Mucosa of descending colon (tissue), 3 donors: ENCODE data around the gene CPM. TPM values are rescaled to one million over a fixed set of nuclear protein-coding genes. Genes with fewer than 3 reads are reported as not detected.
"Not testable (repeated sequence)": the region's sequence is repeated elsewhere in the genome, so short reads cannot be mapped to it uniquely, and the experiment has no call there.

Experiments
- ATAC-seq: fragments of 200-7000 bp; cut with Tn5 transposase; one replicate; pipeline ENCODE4 v1.9.1; 2020; ENCODE audit warnings: mild to moderate bottlenecking, moderate library complexity
- DNase-seq, 3 donors: peaks; one replicate each; pipeline ENCODE4 v3.0.0-alpha.2; 2020
- H3K36me3 ChIP-seq: fragments of 200-600 bp; one replicate; pipeline ENCODE4 v1.8.0; 2021; ENCODE audit warnings: low read depth, mild to moderate bottlenecking
- H3K4me1 ChIP-seq: fragments of 200-600 bp; one replicate; pipeline ENCODE4 v1.8.0; 2021; ENCODE audit warnings: low read depth, mild to moderate bottlenecking
- H3K4me3 ChIP-seq: fragments of 200-600 bp; one replicate; pipeline ENCODE4 v1.8.0; 2021; ENCODE audit warnings: mild to moderate bottlenecking
- H3K9me3 ChIP-seq: fragments of 200-600 bp; one replicate; pipeline ENCODE4 v1.8.0; 2021; ENCODE audit warnings: mild to moderate bottlenecking
- CTCF ChIP-seq: fragments of 200-600 bp; IDR thresholded peaks from one replicate; pipeline ENCODE4 v1.8.0; 2022; ENCODE audit warnings: antibody characterized with exemption, mild to moderate bottlenecking
- intact Hi-C, 2 donors: fragments of 100-400 bp; cut with DNase I in 1 of 2; cut with micrococcal nuclease in 1 of 2; formaldehyde crosslinking; loops; one replicate each; pipeline versions ENCODE4 v1.11.0 to v1.11.1; 2022; cut with DNase I, micrococcal nuclease
- total RNA-seq, 3 donors: library from RNA; stranded (reverse); fragmentation: NEBNext Ultra II Directional in 2 of 3; extraction: Animal tissue kit (Norgen Biotek cat#: 25700) in 2 of 3; gene quantifications; one replicate each; pipeline versions ENCODE4 v1.2.1 to v1.2.4, GENCODE V29; 2021 to 2023
- donor health status: DM: no; HTN: no; CAD: no; lungs with moderate emphysema.
- donor health status: DM: no; HTN: no; CAD: no.
- donor health status: DM: no; HTN: yes; CAD: no.

CPM gene
- total RNA-seq, 3 donors from 2014 or later, result 40.1 to 130 (median 111) TPM

GRCh38 chr12:68809190-68810026 is 123.6 kb downstream of the CPM start:
- DNase-seq, result no peak
- no peak for TF ChIP-seq CTCF
- intact Hi-C loops, result no loop called here
- Histone ChIP-seq H3K9me3 (no peaks in the 10 kb centered on the region), H3K4me3 (peak overlapping the region; percentile 69), H3K36me3 (no peaks in the 10 kb centered on the region), H3K4me1 (peaks cover 32% of the 10 kb centered on the region)
- ATAC-seq, result no peak

- Histone ChIP-seq H3K36me3 (no peaks in the 10 kb centered on the region), H3K9me3 (no peaks in the 10 kb centered on the region), H3K4me3 (peak overlapping the region; percentile 69), H3K4me1 (peaks cover 32% of the 10 kb centered on the region)
- intact Hi-C loops, result no loop called here
- DNase-seq (peak; percentile 83 to 89 (median 84)), ATAC-seq (peak; percentile 72)
- TF ChIP-seq CTCF, result no peak
These were observed 124.4 kb downstream of the CPM start for GRCh38 chr12:68808388-68809189.

- Histone ChIP-seq H3K4me1 (peaks cover 31% of the 10 kb centered on the region), H3K9me3 (no peaks in the 10 kb centered on the region), H3K4me3 (peak within 1 kb of the TSS; percentile 69), H3K36me3 (no peaks in the 10 kb centered on the region)
- intact Hi-C loops, result no loop called here
- peak; percentile 97 for TF ChIP-seq CTCF
- DNase-seq (peak; percentile 97 to 99 (median 98)), ATAC-seq (peak; percentile 92)
These were observed 125.2 kb downstream of the CPM start, which contains the start of gene MDM2 for GRCh38 chr12:68807576-68808387. Gene MDM2 (plus strand): TSS chr12:68808177. CDS start chr12:68808478, 301 bp downstream.

- H3K9me3 ChIP-seq, intact Hi-C loops, H3K36me3 ChIP-seq, ATAC-seq, DNase-seq: not testable (repeated sequence)
- Histone ChIP-seq H3K4me1 (peaks cover 25% of the 10 kb centered on the region), H3K4me3 (peak overlapping the region; percentile 69)
These were observed 125.7 kb downstream of the CPM start for GRCh38 chr12:68807274-68807575.

GRCh38 chr12:68806488-68807237 is 126.3 kb downstream of the CPM start:
- Histone ChIP-seq H3K36me3 (no peaks in the 10 kb centered on the region), H3K4me3 (no peak overlapping the region), H3K4me1 (peaks cover 21% of the 10 kb centered on the region), H3K9me3 (no peaks in the 10 kb centered on the region)
- intact Hi-C loops, result no loop called here
- DNase-seq (no peak), ATAC-seq (no peak)
- no peak for TF ChIP-seq CTCF
